DND-41 (cell line): ENCODE results near the gene PLCL1.

Experiments
- ATAC-seq: fragments of 200-7000 bp; cut with Tn5 transposase; 3 replicates; pipeline ENCODE4 v1.9.1; 2021; ENCODE audit warnings: low read depth; ENCODE audit not compliant: insufficient read depth
- DNase-seq: peaks from one replicate; pipeline ENCODE4 v3.0.0-alpha.2; 2020
- H2AFZ ChIP-seq: 2 replicates; pipeline ENCODE4 v1.6.0; 2012; ENCODE audit warnings: low read depth, low read length
- H3K27ac ChIP-seq: 2 replicates; pipeline ENCODE4 v1.5.1; 2012; ENCODE audit warnings: low read length, inconsistent platforms
- H3K27me3 ChIP-seq: fragments of 200-600 bp; sonication (generic); 2 replicates; pipeline ENCODE4 v1.6.0; 2012; ENCODE audit warnings: low read length, mild to moderate bottlenecking, inconsistent platforms; ENCODE audit not compliant: insufficient read depth, poor library complexity
- H3K36me3 ChIP-seq: 2 replicates; pipeline ENCODE4 v1.5.1; 2012; ENCODE audit warnings: low read length, inconsistent platforms; ENCODE audit not compliant: insufficient read depth
- H3K4me1 ChIP-seq: 2 replicates; pipeline ENCODE4 v1.5.1; 2012; ENCODE audit warnings: mild to moderate bottlenecking, low read length; ENCODE audit not compliant: insufficient read depth
- H3K4me2 ChIP-seq: 2 replicates; pipeline ENCODE4 v1.6.0; 2012; ENCODE audit warnings: mild to moderate bottlenecking, moderate library complexity, low read length, inconsistent platforms; ENCODE audit not compliant: insufficient read depth
- H3K4me3 ChIP-seq, 2 experiments: fragments of 200-600 bp in 1 of 2; shearing (Covaris generic) in 1 of 2; 2 replicates each; pipeline ENCODE4 v1.5.1; 2012 to 2016; ENCODE audit warnings: inconsistent platforms in 2 of 2, low read length in 2 of 2, mild to moderate bottlenecking in 2 of 2, low read depth in 1 of 2, moderate library complexity in 1 of 2
- H3K79me2 ChIP-seq: 2 replicates; pipeline ENCODE4 v1.6.0; 2012; ENCODE audit warnings: low read length, inconsistent platforms; ENCODE audit not compliant: insufficient read depth
- H3K9ac ChIP-seq: 2 replicates; pipeline ENCODE4 v1.6.0; 2012; ENCODE audit warnings: low read depth, mild to moderate bottlenecking, inconsistent platforms, low read length, moderate library complexity
- H3K9me3 ChIP-seq: 2 replicates; pipeline ENCODE4 v1.5.1; 2012; ENCODE audit warnings: low read length, moderate library complexity, mild to moderate bottlenecking, inconsistent platforms; ENCODE audit not compliant: insufficient read depth, severe bottlenecking
- H4K20me1 ChIP-seq: 2 replicates; pipeline ENCODE4 v1.6.0; 2012; ENCODE audit warnings: low read length; ENCODE audit not compliant: insufficient read depth
- EZH2 ChIP-seq: IDR thresholded peaks from 3 replicates; pipeline ENCODE4 v1.6.1; 2012; ENCODE audit warnings: borderline replicate concordance, low read depth, mild to moderate bottlenecking, moderate library complexity, low read length, inconsistent platforms; ENCODE audit not compliant: severe bottlenecking
- TF ChIP-seq, protein P1 (sequence below): IDR thresholded peaks from 2 replicates; pipeline ENCODE4 v1.5.1; 2012; ENCODE audit warnings: borderline replicate concordance, low read length, moderate library complexity, mild to moderate bottlenecking; ENCODE audit not compliant: poor library complexity, severe bottlenecking; ENCODE audit errors: extremely low read depth

Gene PLCL1

DNA sequence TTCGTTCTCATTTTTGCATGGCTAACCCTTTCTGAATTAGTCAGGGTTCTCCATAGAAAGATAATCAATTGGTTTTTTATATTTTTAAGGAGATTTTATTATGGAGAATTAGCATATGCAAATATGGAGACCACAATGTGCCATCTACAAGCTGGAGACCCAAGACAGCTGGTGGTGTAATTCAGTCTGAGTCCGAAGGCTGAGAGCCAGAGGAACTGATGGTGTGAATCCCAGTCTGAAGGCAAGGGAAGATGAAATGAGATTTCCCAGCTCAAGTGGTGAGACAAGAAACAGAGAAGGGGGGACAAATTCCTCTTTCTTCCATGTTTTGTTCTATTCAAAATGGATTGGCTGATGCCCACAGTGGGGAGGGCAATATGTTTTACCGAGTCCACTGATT is 80.7 kb downstream of the PLCL1 start:
- Histone ChIP-seq H3K27me3 (no peaks in the 10 kb centered on the region), H3K9ac (no peak overlapping the region), H3K36me3 (no peaks in the 10 kb centered on the region), H3K4me3 (no peak overlapping the region), H3K79me2 (no peaks in the 10 kb centered on the region), H3K4me2 (no peak overlapping the region), H4K20me1 (peaks cover 2% of the 10 kb centered on the region; the same call in 1 of the 2 replicates), H3K9me3 (no peaks in the 10 kb centered on the region), H3K4me1 (no peaks in the 10 kb centered on the region), H2AFZ (no peak overlapping the region), H3K27ac (no peak overlapping the region)
- no peak for TF ChIP-seq EZH2
- TF ChIP-seq, protein P1, sequence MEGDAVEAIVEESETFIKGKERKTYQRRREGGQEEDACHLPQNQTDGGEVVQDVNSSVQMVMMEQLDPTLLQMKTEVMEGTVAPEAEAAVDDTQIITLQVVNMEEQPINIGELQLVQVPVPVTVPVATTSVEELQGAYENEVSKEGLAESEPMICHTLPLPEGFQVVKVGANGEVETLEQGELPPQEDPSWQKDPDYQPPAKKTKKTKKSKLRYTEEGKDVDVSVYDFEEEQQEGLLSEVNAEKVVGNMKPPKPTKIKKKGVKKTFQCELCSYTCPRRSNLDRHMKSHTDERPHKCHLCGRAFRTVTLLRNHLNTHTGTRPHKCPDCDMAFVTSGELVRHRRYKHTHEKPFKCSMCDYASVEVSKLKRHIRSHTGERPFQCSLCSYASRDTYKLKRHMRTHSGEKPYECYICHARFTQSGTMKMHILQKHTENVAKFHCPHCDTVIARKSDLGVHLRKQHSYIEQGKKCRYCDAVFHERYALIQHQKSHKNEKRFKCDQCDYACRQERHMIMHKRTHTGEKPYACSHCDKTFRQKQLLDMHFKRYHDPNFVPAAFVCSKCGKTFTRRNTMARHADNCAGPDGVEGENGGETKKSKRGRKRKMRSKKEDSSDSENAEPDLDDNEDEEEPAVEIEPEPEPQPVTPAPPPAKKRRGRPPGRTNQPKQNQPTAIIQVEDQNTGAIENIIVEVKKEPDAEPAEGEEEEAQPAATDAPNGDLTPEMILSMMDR = no peak
- DNase-seq (no peak), ATAC-seq (no peak)

DNA sequence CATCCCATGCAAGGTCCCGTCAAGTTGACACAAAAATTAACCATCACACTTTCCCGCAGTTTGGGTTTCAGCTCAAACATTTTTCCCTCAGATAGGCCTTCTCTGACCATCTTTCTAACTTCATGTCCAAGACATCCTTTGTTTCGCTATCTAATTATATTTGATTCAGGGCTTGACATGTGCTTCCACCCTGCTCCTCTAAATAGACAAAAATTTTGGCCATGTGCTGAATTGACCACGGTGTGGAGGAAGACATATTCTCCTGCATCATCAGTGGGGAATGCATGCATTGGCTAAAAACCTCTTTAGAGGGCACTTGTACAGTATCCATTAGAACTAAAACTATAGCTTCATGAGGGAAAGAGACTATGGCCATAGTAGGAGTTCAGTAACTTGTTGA is 81.2 kb downstream of the PLCL1 start:
- no peak for DNase-seq
- Histone ChIP-seq H3K4me1 (no peaks in the 10 kb centered on the region), H3K4me3 (no peak overlapping the region)

DNA sequence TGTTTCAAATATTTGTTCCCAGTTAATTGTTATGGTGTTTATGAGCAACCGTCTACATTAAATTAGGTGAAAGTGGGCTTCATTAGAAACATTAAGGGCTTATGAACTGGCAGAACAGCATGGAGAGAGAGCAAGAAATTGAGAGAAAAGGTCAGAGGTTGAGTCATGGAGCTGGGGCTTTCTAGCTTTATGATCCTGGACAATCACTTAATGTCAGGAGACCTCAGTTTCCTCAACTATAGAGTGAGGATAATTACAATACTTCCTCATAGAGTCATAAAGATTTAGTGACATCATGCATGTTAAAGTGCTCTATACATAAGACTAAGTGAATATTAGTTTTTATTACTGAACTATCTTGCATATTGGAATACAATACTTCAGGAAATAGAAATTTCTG is 83.9 kb downstream of the PLCL1 start:
- ATAC-seq (no peak), DNase-seq (no peak)
- H3K4me3 ChIP-seq = no peak overlapping the region
- TF ChIP-seq, protein P1 = no peak
- TF ChIP-seq EZH2 = no peak
- H3K27ac ChIP-seq = no peak overlapping the region
- H3K4me1 ChIP-seq = no peaks in the 10 kb centered on the region
- no peaks in the 10 kb centered on the region for H3K79me2 ChIP-seq
- H3K9me3 ChIP-seq = no peaks in the 10 kb centered on the region
- no peak overlapping the region for H2AFZ ChIP-seq
- H3K4me2 ChIP-seq = no peak overlapping the region
- H3K9ac ChIP-seq = no peak overlapping the region
- no peaks in the 10 kb centered on the region for H3K36me3 ChIP-seq
- H4K20me1 ChIP-seq = peaks cover 2% of the 10 kb centered on the region; the same call in 1 of the 2 replicates
- no peaks in the 10 kb centered on the region for H3K27me3 ChIP-seq

More for the DNA sequence above, 81.2 kb downstream of the PLCL1 start:
- Histone ChIP-seq H3K4me2 (no peak overlapping the region), H4K20me1 (peaks cover 2% of the 10 kb centered on the region; the same call in 1 of the 2 replicates), H3K9me3 (no peaks in the 10 kb centered on the region), H3K9ac (no peak overlapping the region), H3K27ac (no peak overlapping the region), H3K79me2 (no peaks in the 10 kb centered on the region), H3K36me3 (no peaks in the 10 kb centered on the region), H3K27me3 (no peaks in the 10 kb centered on the region), H2AFZ (no peak overlapping the region)
- ATAC-seq = no peak
- no peak for TF ChIP-seq EZH2
- TF ChIP-seq, protein P1 = no peak

DNA sequence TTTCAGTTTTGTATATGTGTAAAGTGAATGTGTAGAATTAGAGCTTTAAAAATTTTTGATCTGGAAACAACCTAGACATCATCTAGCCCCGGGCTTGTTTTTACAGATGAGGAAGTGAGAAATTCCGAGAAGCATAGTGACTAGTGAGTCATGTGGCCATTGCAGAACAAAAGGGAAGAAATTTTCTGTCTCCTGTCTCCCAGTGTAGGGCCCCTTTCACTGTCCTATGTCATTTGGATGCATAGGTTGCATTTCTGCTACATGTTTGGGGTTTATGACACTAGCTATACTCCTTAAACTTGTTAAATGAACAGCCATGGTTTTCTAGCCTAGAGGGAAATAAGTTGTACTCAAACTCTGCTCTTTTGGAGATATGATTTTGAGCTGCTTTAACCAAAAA is 84.6 kb downstream of the PLCL1 start:
- DNase-seq = no peak
- H3K27me3 ChIP-seq = no peaks in the 10 kb centered on the region
- H3K4me2 ChIP-seq = no peak overlapping the region
- H3K79me2 ChIP-seq = no peaks in the 10 kb centered on the region
- no peaks in the 10 kb centered on the region for H3K4me1 ChIP-seq
- peaks cover 2% of the 10 kb centered on the region; the same call in 1 of the 2 replicates for H4K20me1 ChIP-seq
- H3K27ac ChIP-seq = no peak overlapping the region
- ATAC-seq = peak; percentile 74
- H3K36me3 ChIP-seq = no peaks in the 10 kb centered on the region
- H3K9ac ChIP-seq = no peak overlapping the region
- no peaks in the 10 kb centered on the region for H3K9me3 ChIP-seq
- TF ChIP-seq, protein P1 = no peak
- no peak overlapping the region for H2AFZ ChIP-seq
- no peak overlapping the region for H3K4me3 ChIP-seq
